ENCODE results near the gene POU6F1.
A peak's percentile ranks its signal among the peaks of the same experiment; 100 is the strongest.

Gene POU6F1

DNA sequence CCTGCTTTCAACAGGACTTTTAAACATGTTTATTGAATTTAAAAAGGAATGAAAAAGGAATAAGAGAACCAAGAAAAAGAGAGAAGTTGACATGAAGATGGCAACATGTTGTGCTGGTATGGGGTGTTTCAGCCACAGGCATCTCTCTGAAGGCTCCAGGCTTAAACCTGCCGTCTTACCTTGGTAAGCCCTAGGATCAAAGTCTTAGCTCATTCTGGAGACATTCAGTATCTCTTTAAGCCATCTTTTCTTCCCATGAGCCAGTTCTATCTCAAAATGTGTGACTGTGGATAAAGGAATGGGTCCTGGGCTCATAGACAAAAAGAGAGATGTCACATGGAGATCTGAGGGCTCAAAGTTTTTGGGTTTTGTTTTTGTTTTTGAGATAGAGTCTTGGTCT lies 43.4 kb downstream of the POU6F1 start:
- no peak for TF ChIP-seq POLR2A (IDR thresholded peaks at IDR 0.05; ENCODE audit: low read depth, low read length)
- TF ChIP-seq POLR2AphosphoS5 (IDR thresholded peaks at IDR 0.05; ENCODE audit: low read depth, low read length): no peak
- no peak for TF ChIP-seq TAF1 (IDR thresholded peaks at IDR 0.05; ENCODE audit: borderline replicate concordance, low read depth, low read length)
- DNase-seq (ENCODE audit: insufficient read length) (no peak), FAIRE-seq (no peak)

DNA sequence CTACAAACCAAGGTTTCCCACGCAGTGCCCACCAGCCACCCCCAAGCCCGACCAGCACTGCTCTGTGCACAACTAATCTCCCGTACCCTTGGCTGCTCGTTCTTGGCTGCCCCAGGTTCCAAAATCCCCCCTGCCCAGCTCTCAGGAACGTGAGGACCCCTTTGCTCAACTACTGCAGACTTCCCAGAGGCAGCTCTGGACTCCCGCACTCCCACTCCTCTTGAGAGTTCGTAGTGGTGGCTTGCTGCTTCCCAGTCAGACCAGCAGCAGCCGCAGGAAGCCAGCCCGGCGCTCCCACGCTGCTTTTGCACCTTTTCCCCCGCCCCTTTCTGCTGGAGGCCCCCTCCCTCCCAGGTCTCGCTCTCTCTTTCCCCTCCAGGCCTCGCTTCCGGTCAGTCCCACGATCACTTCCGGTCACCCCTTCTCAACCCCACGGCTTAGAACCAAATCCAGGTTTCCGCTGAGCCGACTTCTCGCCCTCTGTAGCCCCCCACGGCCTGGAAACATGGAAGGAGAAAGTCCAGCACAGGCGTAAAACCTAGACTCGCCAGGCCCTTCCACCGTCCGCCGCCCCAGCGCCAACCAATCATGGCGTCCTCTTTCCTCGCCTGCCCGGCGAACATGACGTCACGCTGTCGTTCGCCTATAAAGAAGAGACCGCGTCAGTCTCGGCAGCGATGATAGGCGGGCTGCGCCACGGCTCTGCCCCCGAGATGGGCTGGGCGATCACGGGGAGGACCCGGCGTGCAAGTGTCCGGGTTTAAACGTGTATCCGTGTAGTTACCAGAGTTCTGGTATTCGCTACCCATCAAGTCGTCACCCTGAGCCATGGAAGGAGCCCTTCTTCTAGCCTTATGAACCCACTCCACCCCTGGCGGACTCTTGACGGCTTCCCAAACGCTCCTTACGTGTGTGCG lies 45.1 kb downstream of the POU6F1 start, which contains the start of gene TFCP2:
TSS of gene TFCP2 (minus strand) at position 621 of the 917 bp plus-strand sequence. CDS start 713 bp downstream, outside the sequence.
- peak; percentile 91 for DNase-seq (ENCODE audit: insufficient read length)
- TF ChIP-seq POLR2AphosphoS5 (IDR thresholded peaks at IDR 0.05; ENCODE audit: low read depth, low read length) (peak; percentile 40; the same call in 1 of the 2 replicates), POLR2A (IDR thresholded peaks at IDR 0.05; ENCODE audit: low read depth, low read length) (peak; percentile 62), TAF1 (IDR thresholded peaks at IDR 0.05; ENCODE audit: borderline replicate concordance, low read depth, low read length) (0 out of 2 replicates have a peak, but pooled peaks have one; percentile 13)
- FAIRE-seq: peak; percentile 97

DNA sequence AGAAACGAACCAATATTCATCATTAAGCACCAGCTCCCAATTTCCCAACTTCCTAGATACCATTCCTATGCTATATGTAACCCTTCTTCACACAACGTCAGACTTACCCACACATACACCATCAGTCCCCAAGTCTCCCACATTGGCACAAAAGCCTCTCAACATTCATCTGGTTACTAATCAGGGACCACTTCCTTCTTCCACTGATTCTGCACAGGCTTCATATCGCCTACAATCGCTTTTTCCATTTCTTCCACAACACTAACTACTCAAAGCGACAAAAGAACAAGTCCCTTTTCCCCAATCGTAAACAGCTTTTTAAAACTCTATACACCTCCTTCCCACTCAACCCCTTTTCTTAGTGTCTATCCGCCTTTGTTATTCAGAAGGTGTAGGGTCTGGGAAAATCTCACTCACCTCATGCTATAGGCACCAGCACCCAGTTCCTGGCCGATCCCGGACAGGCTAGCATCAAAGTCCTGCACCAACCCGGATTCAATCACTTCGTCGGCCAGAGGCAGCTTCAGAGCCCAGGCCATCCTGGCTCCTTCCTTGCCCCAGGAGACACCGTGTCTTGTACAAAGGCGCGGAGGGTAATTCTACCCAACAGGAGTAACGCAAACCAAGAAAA lies 45.9 kb downstream of the POU6F1 start:
- DNase-seq (ENCODE audit: insufficient read length) (no peak), FAIRE-seq (no peak)
- TF ChIP-seq POLR2AphosphoS5 (IDR thresholded peaks at IDR 0.05; ENCODE audit: low read depth, low read length) (no peak), TAF1 (IDR thresholded peaks at IDR 0.05; ENCODE audit: borderline replicate concordance, low read depth, low read length) (no peak), POLR2A (IDR thresholded peaks at IDR 0.05; ENCODE audit: low read depth, low read length) (no peak)

DNA sequence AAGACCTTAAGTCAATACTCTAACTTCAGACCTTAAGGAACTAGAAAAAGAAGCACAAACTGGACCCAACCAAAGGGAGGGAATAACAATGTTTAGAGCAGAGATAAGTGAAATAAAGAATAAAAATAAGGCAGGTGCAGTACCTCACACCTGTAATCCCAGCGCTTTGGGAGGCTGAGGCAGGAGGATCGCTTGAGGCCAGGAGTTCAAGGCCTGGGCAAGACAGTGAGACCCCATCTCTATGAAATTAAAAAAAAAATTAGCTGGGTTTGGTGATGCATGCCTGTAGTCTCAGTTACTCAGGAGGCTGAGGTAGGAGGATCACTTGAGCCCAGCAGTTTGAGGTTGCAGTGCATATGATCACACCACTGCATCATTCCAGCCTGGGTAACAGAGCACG lies 54.1 kb downstream of the POU6F1 start:
- FAIRE-seq (no peak), DNase-seq (ENCODE audit: insufficient read length) (no peak)
- TF ChIP-seq POLR2A (IDR thresholded peaks at IDR 0.05; ENCODE audit: low read depth, low read length) (no peak), TAF1 (IDR thresholded peaks at IDR 0.05; ENCODE audit: borderline replicate concordance, low read depth, low read length) (no peak), POLR2AphosphoS5 (IDR thresholded peaks at IDR 0.05; ENCODE audit: low read depth, low read length) (no peak)

DNA sequence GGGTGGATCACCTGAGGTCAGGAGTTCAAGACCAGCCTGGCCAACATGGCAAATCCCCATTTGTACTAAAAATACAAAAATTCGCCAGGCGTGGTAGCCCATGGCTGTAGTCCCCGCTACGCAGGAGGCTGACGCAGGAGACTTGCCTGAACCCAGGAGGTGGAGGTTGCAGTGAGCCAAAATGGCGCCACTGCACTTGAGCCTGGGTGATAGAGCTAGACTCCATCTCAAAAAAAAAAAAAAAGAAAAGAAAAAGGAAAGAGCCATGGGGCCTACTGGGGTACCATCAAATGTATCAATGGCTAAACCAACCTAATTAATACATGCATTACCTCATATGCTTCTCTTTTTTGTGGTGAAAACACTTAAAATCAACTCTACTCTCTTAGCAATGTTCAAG lies 55.6 kb downstream of the POU6F1 start:
- TF ChIP-seq POLR2A (IDR thresholded peaks at IDR 0.05; ENCODE audit: low read depth, low read length): no peak
- TF ChIP-seq POLR2AphosphoS5 (IDR thresholded peaks at IDR 0.05; ENCODE audit: low read depth, low read length): no peak
- TF ChIP-seq TAF1 (IDR thresholded peaks at IDR 0.05; ENCODE audit: borderline replicate concordance, low read depth, low read length): no peak
- FAIRE-seq: no peak
- no peak for DNase-seq (ENCODE audit: insufficient read length)

DNA sequence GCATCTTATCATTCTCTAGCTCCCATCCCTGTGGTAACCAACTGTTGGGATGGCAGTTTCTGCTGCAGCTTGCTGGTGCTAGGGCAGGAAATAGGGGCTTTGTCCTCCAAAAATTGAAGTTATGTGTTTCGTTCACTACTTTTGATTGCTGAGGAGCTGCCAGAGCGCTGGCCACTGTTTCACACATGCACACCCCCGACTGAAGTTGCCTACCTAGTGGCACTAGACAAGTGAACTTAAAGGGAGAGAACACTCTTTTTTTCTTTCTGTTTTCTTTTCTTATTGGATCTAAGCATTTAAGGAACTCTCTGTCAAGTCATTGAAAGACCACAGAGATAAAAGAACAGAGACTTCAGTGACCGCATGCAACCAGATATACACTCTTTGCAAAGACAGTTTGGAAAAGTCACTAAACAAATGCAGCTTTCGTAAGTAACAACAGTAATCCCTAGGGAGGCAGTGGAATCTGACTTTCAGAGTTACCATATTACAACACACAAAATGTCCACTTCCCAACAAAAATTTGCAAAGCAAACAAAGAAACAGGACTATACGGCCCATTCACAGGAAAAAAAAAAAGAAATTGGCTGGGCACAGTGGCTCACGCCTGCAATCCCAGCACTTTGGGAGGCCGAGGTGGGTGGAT lies 56.9 kb downstream of the POU6F1 start:
- FAIRE-seq (no peak), DNase-seq (ENCODE audit: insufficient read length) (no peak)
- TF ChIP-seq POLR2AphosphoS5 (IDR thresholded peaks at IDR 0.05; ENCODE audit: low read depth, low read length): no peak
- TF ChIP-seq TAF1 (IDR thresholded peaks at IDR 0.05; ENCODE audit: borderline replicate concordance, low read depth, low read length): no peak
- TF ChIP-seq POLR2A (IDR thresholded peaks at IDR 0.05; ENCODE audit: low read depth, low read length): no peak

DNA sequence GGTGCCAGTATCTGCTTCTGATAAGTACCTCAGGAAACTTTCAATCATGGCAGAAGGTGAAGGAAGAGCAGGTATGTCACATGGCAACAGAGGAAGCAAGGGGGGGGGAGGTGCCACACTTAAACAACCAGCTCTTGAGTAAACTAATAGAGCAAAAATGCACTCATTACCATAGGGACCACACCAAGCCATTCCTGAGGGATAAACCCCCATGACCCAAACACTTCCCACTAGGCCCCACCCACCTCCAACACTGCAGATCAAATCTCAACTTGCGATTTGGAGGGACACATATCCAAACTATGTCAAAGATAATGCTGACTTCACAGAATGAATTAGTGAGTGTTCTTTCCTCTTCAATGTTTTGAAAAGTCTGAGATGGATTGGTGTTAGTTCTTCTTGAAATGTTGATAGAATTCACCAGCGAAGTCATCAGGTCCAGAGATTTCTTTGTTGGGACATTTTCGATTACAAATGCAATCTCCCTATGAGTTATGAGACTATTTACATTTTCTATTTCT lies 61.6 kb downstream of the POU6F1 start:
- DNase-seq (ENCODE audit: insufficient read length): no peak
- TF ChIP-seq POLR2A (IDR thresholded peaks at IDR 0.05; ENCODE audit: low read depth, low read length) (no peak), POLR2AphosphoS5 (IDR thresholded peaks at IDR 0.05; ENCODE audit: low read depth, low read length) (no peak), TAF1 (IDR thresholded peaks at IDR 0.05; ENCODE audit: borderline replicate concordance, low read depth, low read length) (no peak)
- FAIRE-seq: no peak

DNA sequence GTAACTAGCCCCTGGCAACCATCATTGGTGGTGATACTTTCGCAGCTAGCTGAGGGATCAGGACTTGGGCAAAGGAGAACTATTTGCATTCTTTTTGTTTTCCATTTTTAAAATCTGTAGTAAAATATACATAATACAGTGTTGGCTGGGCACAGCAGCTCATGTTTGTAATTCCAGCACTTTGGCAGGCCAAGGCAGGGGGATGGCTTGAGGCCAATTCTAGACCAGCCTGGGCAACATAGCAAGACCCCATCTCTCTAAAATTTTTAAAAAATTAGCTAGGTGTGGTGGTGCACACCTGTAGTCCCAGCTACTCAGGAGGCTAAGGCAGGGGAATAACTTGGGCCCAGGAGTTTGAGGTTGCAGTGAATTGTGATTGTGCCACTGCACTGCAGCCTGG lies 64.9 kb downstream of the POU6F1 start:
- TF ChIP-seq POLR2AphosphoS5 (IDR thresholded peaks at IDR 0.05; ENCODE audit: low read depth, low read length): no peak
- no peak for TF ChIP-seq TAF1 (IDR thresholded peaks at IDR 0.05; ENCODE audit: borderline replicate concordance, low read depth, low read length)
- no peak for TF ChIP-seq POLR2A (IDR thresholded peaks at IDR 0.05; ENCODE audit: low read depth, low read length)
- DNase-seq (ENCODE audit: insufficient read length) (no peak), FAIRE-seq (no peak)

DNA sequence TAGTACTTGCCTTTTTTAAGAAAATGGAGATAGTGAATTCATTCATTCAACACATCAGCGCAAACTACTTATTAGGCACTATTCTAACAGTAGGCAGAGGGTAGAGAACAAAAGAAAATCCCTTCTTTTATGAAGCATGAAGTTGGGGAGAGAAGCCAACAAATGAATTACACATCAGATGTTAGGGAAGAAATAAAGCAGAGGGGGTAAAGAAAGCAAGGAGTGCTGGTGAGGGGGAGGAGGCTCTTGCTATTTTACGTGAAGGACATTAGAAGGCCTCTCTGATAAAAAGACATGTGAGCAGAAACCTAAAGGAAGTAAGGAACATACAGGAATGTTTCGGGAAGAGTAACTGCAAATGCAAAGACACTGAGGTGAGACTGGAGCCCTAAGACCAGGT lies 67.1 kb downstream of the POU6F1 start:
- no peak for TF ChIP-seq POLR2A (IDR thresholded peaks at IDR 0.05; ENCODE audit: low read depth, low read length)
- TF ChIP-seq POLR2AphosphoS5 (IDR thresholded peaks at IDR 0.05; ENCODE audit: low read depth, low read length): no peak
- TF ChIP-seq TAF1 (IDR thresholded peaks at IDR 0.05; ENCODE audit: borderline replicate concordance, low read depth, low read length): no peak
- DNase-seq (ENCODE audit: insufficient read length): no peak
- FAIRE-seq: no peak

DNA sequence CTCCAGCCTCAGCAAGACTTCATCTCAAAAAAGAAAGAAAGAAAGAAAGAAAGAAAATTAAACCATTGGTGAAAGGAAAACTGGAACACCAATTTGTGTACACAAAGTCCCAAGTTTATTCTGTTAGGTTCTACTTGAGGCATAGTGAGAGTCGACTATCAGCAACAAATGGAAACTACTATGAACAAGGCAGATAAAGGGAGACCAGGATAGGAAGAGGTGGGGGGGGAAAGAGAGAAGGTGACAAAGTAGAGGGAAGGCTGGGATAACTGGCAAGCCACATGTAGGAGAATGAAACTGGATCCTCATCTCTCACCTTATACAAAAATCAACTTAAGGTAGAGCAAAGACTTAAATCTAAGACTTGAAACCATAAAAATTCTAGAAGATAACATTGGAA lies 70.6 kb downstream of the POU6F1 start:
- no peak for FAIRE-seq
- no peak for DNase-seq (ENCODE audit: insufficient read length)
- no peak for TF ChIP-seq TAF1 (IDR thresholded peaks at IDR 0.05; ENCODE audit: borderline replicate concordance, low read depth, low read length)
- no peak for TF ChIP-seq POLR2AphosphoS5 (IDR thresholded peaks at IDR 0.05; ENCODE audit: low read depth, low read length)
- TF ChIP-seq POLR2A (IDR thresholded peaks at IDR 0.05; ENCODE audit: low read depth, low read length): no peak

DNA sequence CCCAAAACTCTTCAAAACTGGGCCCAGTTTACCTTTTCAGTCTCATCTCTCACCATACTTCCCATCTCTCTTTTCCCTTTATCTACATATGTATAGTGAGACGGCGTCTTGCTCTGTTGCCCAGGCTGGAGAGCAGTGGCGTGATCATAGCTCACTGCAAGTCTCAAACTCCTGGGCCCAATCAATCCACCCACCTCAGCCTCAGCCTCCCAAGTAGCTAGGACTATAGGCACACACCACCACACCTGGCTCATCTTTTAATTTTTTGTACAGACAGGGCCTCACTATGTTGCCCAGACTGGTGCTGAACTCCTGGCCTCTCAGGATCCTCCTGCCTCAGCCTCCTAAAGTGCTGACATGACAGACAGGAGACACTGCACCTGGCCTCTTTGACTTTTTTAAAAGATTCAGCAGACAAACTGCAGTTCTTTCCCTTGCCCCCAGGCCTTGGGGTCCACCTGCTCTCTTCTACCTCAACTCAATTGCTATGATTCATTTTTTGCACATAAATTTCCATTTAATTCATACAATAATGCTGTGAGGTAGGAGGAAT lies 78.5 kb downstream of the POU6F1 start:
- TF ChIP-seq POLR2AphosphoS5 (IDR thresholded peaks at IDR 0.05; ENCODE audit: low read depth, low read length): no peak
- TF ChIP-seq TAF1 (IDR thresholded peaks at IDR 0.05; ENCODE audit: borderline replicate concordance, low read depth, low read length): no peak
- no peak for TF ChIP-seq POLR2A (IDR thresholded peaks at IDR 0.05; ENCODE audit: low read depth, low read length)
- DNase-seq (ENCODE audit: insufficient read length) (no peak), FAIRE-seq (no peak)
